ENCODE results near the gene LTA. TPM values are rescaled to one million over a fixed set of nuclear protein-coding genes. Genes with fewer than 3 reads are reported as not detected.

Gene LTA
- total RNA-seq, 2 donors from 2014 or later = 1,187 to 3,727 TPM

Other genes with a start within 250 kb of the LTA start
- gene HLA-B, start 215.1 kb upstream of the LTA start, total RNA-seq = 1,000 to 10,000 TPM; 3,852 to 7,384 TPM
- 10 to 100 TPM; 14.2 to 16.9 TPM for gene MICA, start 168.7 kb upstream of the LTA start, total RNA-seq
- 10 to 100 TPM; 34.9 to 37.4 TPM for gene MICB, start 74.1 kb upstream of the LTA start, total RNA-seq
- gene MCCD1, start 43.3 kb upstream of the LTA start, total RNA-seq = not detected
- 100 to 1,000 TPM; 469 to 713 TPM for gene DDX39B, start 30.3 kb upstream of the LTA start, total RNA-seq
- 1 to 10 TPM; 1.4 to 2.3 TPM for gene ATP6V1G2, start 25.7 kb upstream of the LTA start, total RNA-seq
- 10 to 100 TPM; 16.8 to 17.0 TPM for gene NFKBIL1, start 24.7 kb upstream of the LTA start, total RNA-seq
- gene TNF, start 3.3 kb downstream of the LTA start, total RNA-seq = 100 to 1,000 TPM; 320 to 420 TPM
- gene LTB, start 10.1 kb downstream of the LTA start, total RNA-seq = 100 to 1,000 TPM; 110 to 153 TPM
- 10 to 100 TPM; 15.5 to 34.6 TPM for gene LST1, start 14.0 kb downstream of the LTA start, total RNA-seq
- 10 to 100 TPM; 65.5 to 91.6 TPM for gene NCR3, start 20.7 kb downstream of the LTA start, total RNA-seq
- 10 to 100 TPM in 1 of 2 donors, 1 to 10 TPM in 1; 9.3 to 20.0 TPM for gene AIF1, start 42.9 kb downstream of the LTA start, total RNA-seq
- gene PRRC2A, start 48.4 kb downstream of the LTA start, total RNA-seq = 100 to 1,000 TPM; 224 to 345 TPM
- 100 to 1,000 TPM; 284 to 337 TPM for gene BAG6, start 80.4 kb downstream of the LTA start, total RNA-seq
- 1 to 10 TPM in 1 of 2 donors, under 1 TPM in 1; 0.76 to 1.3 TPM for gene APOM, start 83.6 kb downstream of the LTA start, total RNA-seq
- 10 to 100 TPM; 26.9 to 34.0 TPM for gene C6orf47, start 88.5 kb downstream of the LTA start, total RNA-seq
- 10 to 100 TPM; 34.5 to 40.9 TPM for gene GPANK1, start 92.7 kb downstream of the LTA start, total RNA-seq
- 100 to 1,000 TPM; 205 to 247 TPM for gene CSNK2B, start 93.8 kb downstream of the LTA start, total RNA-seq
- gene LY6G5B, start 97.7 kb downstream of the LTA start, total RNA-seq = 10 to 100 TPM; 24.0 to 37.9 TPM
- 1 to 10 TPM; 5.4 to 8.8 TPM for gene LY6G5C, start 108.8 kb downstream of the LTA start, total RNA-seq
- 10 to 100 TPM; 60.6 to 77.5 TPM for gene ABHD16A, start 131.0 kb downstream of the LTA start, total RNA-seq
- gene LY6G6F, start 134.6 kb downstream of the LTA start, total RNA-seq = not detected
- not detected for gene LY6G6D, start 143.1 kb downstream of the LTA start, total RNA-seq
- gene LY6G6C, start 149.5 kb downstream of the LTA start, total RNA-seq = not detected
- under 1 TPM in 1 of 2 donors, not detected in 1; 0.21 TPM for gene MPIG6B, start 151.1 kb downstream of the LTA start, total RNA-seq
- 10 to 100 TPM; 18.8 to 24.4 TPM for gene DDAH2, start 157.0 kb downstream of the LTA start, total RNA-seq
- gene CLIC1, start 164.2 kb downstream of the LTA start, total RNA-seq = 100 to 1,000 TPM; 468 to 581 TPM
- 100 to 1,000 TPM in 1 of 2 donors, 10 to 100 TPM in 1; 36.2 to 154 TPM for gene MSH5, start 167.7 kb downstream of the LTA start, total RNA-seq
- 10 to 100 TPM in 1 of 2 donors, 1 to 10 TPM in 1; 9.2 to 25.2 TPM for gene SAPCD1, start 190.4 kb downstream of the LTA start, total RNA-seq
- 1 to 10 TPM; 1.4 to 2.1 TPM for gene VWA7, start 205.0 kb downstream of the LTA start, total RNA-seq
- 100 to 1,000 TPM in 1 of 2 donors, 10 to 100 TPM in 1; 90.7 to 226 TPM for gene VARS1, start 223.5 kb downstream of the LTA start, total RNA-seq
- gene LSM2, start 234.7 kb downstream of the LTA start, total RNA-seq = 100 to 1,000 TPM in 1 of 2 donors, 10 to 100 TPM in 1; 94.6 to 113 TPM
- gene HSPA1L, start 243.0 kb downstream of the LTA start, total RNA-seq = 1 to 10 TPM; 1.7 to 4.1 TPM
- gene HSPA1A, start 243.3 kb downstream of the LTA start, total RNA-seq = 100 to 1,000 TPM; 160 to 262 TPM